HFF-Myc (cell line): Measurements from ENCODE around the gene SEC23A.
"Not testable (repeated sequence)": the region's sequence is repeated elsewhere in the genome, so short reads cannot be mapped to it uniquely, and the experiment has no call there.

Experiments used
- DNase-seq: peaks from one replicate; pipeline ENCODE4 v3.0.0-alpha.2; 2011; ENCODE audit warnings: low read depth; ENCODE audit errors: extremely low read depth
- H3K4me3 ChIP-seq: replicated peaks from 2 replicates; pipeline ENCODE4 v1.5.1; 2011; ENCODE audit warnings: low read depth, mild to moderate bottlenecking, control low read depth, low read length
- TF ChIP-seq, protein P1 (sequence below): IDR thresholded peaks from 2 replicates; pipeline ENCODE4 v1.5.1; 2012; ENCODE audit warnings: mild to moderate bottlenecking, low read depth, low read length, control low read depth; ENCODE audit errors: missing control alignments

Gene SEC23A

DNA sequence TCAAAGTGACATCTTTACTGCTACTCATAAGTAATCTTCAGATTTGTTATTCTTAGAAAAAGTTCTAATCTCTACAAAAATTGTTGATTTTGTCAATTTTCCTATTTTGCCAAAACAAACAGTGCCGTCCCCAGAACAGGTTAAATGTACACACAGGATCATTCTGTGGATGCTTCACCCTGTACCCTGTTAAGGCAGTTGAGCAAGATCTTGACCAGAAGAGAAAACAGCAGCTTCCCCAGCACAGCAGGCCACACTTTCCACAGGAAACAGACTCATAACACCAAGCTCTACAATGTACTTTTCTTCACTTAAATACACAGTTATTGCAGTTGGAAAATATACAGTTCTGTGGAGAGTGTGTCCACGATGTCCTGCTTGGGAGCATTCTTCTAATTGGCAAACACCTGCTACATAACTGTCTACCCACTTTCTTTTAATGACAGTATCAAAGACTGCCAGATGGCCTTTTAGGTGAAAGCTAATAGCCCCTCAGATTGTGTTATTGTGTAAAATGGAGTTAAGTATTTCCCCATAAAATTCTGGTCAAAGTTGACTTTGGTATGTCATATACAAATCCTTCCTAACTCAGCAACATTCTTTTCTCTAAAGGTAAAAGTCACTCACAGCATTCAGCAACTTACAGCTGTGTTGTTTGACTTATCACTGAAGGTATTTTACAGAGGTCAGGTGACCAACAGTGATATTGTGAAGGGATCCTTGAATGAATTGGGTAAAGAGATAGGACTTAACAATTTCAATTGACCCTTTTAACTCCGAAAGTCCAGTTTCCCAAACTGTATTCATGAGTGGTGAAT lies 77.0 kb downstream of the SEC23A start:
- no peak overlapping the region for H3K4me3 ChIP-seq
- TF ChIP-seq, protein P1, sequence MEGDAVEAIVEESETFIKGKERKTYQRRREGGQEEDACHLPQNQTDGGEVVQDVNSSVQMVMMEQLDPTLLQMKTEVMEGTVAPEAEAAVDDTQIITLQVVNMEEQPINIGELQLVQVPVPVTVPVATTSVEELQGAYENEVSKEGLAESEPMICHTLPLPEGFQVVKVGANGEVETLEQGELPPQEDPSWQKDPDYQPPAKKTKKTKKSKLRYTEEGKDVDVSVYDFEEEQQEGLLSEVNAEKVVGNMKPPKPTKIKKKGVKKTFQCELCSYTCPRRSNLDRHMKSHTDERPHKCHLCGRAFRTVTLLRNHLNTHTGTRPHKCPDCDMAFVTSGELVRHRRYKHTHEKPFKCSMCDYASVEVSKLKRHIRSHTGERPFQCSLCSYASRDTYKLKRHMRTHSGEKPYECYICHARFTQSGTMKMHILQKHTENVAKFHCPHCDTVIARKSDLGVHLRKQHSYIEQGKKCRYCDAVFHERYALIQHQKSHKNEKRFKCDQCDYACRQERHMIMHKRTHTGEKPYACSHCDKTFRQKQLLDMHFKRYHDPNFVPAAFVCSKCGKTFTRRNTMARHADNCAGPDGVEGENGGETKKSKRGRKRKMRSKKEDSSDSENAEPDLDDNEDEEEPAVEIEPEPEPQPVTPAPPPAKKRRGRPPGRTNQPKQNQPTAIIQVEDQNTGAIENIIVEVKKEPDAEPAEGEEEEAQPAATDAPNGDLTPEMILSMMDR: no peak
- no peak for DNase-seq

DNA sequence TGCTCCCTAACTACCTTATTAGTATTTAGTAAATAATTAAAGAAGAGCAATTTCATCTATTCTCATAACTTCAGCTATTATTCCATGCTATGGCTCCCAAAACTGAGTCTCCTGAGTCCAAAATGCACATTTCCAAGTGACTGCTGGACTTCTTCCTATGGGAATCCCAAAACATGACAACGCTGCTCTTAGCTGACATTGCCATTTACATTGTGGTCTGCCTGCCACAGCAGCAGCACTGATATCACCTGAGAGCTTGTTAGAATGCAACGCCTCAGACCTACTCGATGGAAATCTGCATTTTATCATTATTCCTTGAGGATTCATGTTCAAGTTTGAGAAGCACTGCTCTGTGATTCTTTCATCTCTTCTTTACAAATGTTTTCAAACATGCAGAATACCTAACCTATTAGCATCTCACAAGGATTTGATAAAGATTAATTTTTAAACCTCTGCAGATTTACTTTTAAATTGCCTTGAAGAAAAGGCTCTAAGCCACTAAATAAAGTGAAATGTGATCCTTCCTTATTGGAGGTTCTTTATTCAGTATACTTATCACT lies 77.7 kb downstream of the SEC23A start:
- DNase-seq: no peak
- H3K4me3 ChIP-seq: no peak overlapping the region
- TF ChIP-seq, protein P1: no peak

DNA sequence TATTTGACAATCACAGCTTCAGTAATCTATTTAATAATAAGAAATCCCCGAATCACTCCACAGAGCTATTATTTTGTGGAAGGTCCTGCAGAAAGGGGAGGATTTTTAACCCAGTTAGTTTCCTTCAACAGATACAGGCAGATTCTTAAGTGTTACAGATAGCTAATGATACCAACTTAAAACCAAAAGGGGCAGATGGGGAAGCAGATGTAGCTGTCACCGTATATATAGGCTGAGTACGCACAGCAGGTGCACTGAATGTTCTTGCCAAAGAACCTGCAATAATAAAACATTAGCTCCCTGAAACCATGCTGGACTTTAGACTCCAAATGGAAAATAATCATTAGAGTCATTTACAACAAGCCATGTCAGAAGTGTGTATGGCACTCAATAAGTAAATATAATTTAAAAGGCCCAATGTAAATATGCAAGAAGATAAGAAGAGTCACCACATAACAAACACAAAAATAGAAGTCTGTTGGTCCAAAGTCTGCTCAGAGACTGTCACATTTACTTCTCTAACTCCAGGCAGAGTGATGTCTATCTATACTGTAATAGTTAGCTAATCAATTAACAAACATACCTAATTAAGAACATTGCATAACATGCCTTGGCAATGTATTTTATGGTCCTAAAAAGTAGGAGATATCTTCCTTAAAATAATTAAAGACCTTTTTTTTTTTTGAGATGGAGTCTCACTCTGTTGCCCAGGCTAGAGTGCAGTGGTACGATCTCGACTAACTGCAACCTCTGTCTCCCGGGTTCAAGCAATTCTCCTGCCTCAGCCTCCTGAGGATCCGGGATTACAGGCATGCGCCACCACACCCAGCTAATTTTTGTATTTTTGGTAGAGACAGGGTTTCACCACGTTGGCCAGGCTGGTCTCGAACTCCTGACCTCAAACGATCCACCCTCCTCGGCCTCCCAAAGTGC lies 78.8 kb downstream of the SEC23A start:
- no peak overlapping the region for H3K4me3 ChIP-seq
- DNase-seq: no peak
- TF ChIP-seq, protein P1: no peak

DNA sequence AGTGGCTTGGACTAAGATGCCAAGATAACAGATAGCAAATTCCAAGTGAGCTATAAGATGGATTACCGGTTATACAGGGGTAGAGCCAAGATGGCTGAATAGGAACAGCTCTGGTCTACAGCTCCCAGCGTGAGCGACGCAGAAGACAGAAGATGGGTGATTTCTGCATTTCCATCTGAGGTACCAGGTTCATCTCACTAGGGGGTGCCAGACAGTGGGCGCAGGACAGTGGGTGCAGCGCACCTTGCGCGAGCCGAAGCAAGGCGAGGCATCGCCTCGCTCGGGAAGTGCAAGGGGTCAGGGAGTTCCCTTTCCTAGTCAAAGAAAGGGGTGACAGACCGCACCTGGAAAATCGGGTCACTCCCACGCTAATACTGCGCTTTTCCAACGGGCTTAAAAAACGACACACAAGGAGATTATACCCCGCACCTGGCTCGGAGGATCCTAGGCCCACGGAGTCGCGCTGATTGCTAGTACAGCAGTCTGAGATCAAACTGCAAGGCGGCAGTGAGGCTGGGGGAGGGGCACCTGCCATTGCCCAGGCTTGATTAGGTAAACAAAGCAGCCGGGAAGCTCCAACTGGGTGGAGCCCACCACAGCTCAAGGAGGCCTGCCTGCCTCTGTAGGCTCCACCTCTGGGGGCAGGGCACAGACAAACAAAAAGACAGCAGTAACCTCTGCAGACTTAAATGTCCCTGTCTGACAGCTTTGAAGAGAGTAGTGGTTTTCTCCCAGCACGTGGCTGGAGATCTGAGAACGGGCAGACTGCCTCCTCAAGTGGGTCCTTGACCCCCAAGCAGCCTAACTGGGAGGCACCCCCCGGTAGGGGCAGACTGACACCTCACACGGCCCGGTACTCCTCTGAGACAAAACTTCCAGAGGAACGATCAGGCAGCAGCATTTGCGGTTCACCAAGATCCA lies 85.7 kb downstream of the SEC23A start:
- H3K4me3 ChIP-seq, DNase-seq: not testable (repeated sequence)

DNA sequence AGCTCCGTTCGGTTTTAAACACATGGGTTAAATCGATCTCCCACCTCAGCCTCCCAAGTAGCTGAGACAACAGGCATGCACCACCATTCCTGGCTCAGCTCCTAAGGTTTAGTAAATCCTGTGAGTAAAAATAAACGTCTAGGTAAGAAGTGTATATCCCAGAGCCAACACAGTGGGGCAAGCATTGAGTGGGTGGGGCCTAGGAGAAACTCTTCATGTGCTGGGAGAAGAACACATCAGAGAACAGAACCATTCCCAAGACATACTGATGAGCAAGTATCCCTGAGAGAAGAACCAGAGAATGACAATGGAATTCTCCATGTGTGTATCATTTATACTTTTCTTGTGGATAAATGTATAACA lies 86.3 kb downstream of the SEC23A start:
- no peak overlapping the region for H3K4me3 ChIP-seq
- no peak for DNase-seq
- TF ChIP-seq, protein P1: no peak

DNA sequence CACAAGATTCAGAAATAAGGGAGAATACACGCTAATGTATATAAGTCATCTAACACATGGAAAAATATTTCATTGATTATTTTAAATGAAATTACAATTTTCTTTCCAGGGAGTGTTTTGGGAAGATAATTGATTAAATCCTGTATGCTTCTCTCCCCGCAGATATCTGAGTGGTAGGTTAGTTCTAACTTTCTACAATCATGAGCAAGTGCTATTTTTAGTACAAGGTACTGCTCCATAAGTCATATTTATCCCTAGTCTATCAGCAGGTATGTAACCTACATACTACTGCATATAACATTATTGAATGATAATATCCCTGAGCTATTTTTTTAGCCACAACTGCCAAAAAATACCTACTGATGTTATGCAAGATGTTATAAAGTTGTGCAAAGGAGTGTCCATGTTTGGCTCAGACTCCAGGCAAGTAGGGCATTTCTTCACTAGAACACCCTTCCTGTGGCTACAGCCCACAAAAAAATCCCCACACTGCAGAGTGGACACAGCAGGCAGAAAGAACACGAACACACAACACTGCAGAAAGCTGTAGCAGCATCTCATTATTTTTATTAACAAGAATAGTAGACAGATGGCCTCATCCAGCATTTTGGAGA lies 87.0 kb downstream of the SEC23A start:
- no peak overlapping the region for H3K4me3 ChIP-seq
- no peak for DNase-seq
- TF ChIP-seq, protein P1: no peak
